Left hindlimb (tissue), 1 donor: ENCODE data around the gene AOAH.
"Not testable (repeated sequence)": the region's sequence is repeated elsewhere in the genome, so short reads cannot be mapped to it uniquely, and the experiment has no call there.

ENCODE experiments used
- DNase-seq: peaks from one replicate; pipeline ENCODE4 v3.0.0-alpha.2; 2018

The AOAH gene

DNA sequence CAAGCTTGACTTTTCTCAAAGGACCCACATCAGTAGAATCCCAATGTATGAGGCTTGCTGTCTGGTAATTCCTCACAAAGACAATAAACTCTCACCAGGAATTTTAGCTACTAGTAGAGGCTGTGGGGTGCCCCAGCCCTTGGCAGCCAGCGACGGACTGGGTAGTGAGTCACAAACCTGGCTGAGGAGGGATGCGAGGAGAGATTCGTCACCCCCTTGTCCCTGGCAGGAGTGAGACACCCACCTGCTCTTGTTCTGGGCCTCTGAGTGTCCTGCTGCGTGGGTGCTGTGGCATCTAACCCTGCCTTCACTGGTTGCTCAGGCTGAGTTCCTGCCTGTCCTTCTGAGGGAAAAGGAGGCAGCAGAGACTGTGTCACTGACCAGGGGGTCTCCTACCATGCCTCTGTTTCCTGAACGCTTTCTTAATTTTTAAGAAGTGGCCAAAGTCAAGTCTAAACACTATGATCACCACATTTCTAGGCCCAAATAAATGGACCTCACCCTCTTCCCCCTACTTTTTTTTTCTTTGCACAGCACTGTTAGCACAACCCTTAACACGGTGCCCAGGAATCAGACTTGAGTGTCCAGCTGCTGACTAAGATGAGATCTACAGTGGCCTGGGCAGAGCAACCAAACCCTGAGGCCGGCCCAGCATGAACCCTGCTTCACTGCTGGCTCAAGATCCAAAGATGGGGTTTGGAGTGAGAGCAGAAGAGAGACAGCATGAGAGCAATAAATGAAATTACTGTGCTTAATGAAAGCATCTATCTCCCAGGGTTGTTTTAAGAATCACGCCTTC, 188.2 kb downstream of the AOAH start:
- DNase-seq = no peak

DNA sequence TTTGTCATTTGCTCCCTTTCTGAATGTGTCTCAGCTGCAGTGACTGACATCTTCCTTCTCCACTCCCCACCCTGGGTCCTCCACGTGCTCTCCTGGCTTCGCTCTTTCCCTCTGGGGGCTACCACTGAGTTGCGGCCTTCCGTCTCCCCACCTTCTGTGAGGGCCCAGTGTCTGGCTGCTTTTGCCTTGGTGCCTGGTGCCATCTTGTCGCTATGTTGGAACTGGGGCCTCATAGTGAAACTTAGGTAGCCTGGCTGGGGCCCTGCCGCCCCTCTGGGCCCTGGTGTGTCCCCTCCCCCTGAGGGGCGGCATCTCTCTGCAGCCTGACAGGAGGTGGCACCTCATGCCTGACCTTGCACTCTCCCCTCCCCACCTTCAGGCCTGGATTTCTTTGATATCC, 190.6 kb downstream of the AOAH start:
- no peak for DNase-seq

GRCh38 chr7:36532981-36533499, 191.3 kb downstream of the AOAH start:
- no peak for DNase-seq

DNA sequence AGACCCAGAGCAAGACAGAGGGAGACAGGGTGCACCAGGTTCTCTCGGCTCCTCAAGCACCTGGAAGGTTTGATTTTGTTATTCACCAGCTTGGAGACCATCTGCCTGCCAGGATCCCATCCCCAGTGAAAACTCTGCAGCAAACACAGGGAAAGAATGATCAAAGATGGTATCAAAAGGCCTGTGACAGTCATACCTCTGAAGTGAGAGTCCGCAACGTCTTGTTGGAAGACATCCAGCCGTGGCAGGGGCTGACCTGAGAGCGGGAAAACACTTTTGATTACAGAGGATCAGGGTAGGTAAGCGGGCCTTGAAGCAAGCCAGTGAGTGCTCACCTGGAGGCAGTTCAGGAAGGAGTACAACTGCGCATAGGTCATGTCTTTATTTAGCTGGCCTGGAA, 192.3 kb downstream of the AOAH start:
- DNase-seq = no peak

DNA sequence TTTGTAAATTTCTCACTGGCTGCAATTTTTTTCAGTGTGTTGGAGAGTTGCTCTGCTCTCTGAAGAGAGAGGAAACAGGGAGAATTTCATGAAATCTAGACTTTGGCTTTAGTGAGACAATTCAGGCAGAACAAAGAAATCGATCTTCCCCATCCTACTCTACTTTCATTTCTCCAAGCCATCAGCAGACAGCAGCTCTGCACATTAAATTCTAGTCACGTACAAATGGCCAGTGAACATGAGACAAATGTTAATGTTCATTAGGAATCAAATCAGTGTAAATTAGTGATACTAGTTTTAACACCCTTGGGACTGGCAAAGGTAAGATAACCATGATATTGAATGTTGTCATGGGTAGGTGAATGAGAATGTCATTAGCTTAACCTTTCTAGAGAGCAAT, 193.8 kb downstream of the AOAH start:
- no peak for DNase-seq

GRCh38 chr7:36527549-36527913, 196.8 kb downstream of the AOAH start:
- no peak for DNase-seq

DNA sequence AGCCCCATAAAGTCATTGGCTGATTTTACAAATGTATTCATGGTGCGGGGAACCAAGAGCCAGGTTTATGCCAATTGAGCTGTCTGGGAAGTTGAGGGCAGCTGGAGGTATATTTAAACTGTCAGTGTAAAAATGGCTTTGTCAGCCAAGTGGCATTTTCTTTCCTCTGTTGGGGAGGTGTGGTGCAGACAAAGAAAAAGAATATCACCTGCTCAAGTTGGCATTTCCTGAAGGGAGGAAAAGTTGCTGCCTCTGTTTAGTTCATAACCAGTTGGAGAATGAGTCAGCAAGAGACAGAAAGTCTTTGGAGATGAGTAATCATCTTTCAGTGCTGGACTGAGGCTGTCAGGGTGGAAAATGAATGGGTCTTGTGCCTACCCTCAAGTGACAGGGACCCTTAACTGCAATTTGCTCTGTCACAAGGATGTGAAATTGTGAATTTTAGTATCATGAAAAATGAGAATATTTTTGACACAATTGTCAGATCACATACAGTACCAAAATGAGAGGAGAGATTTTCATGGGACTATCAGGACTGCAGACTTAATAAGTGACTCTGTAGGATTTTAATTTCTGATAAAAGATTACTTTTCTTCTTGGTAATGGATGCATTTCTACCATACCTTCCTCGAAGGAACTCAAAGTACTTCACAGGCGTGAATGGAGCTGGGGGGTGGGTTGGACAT, 197.3 kb downstream of the AOAH start:
- no peak for DNase-seq

DNA sequence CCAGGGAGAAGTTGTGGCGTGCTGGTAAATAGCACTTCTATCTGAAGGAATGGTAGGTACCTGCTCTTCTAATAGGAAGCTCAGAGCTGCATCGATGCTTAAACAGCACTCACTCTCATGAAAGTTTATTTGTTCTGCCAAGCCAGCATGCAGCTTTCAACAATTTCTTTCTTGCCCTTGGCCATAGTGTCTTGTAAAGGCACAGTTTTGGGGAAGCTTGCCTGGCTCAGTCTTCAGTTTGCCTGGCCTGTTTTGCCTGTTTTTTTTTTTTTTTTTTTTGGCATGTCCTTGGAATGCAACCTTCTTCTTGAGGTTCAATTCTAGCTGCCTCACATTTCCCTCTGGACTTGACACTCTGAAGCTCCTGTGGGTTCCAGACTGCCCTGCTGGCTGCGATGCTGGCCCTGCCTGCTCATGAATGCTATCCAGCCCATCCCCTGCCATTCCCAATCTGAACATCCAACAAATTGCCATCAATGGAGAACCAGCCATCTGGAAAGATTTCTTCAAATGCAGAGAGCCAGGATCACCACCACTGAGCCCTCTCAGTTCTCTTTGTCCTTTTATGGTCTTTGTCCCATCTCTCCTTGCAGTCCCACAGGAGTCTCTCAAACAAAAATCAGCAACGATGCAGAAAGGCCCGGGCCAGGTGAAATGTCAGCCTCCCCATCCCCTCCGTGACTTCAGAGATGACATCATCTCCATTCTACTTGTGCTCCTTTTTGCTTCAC, 200.8 kb downstream of the AOAH start:
- DNase-seq = no peak

DNA sequence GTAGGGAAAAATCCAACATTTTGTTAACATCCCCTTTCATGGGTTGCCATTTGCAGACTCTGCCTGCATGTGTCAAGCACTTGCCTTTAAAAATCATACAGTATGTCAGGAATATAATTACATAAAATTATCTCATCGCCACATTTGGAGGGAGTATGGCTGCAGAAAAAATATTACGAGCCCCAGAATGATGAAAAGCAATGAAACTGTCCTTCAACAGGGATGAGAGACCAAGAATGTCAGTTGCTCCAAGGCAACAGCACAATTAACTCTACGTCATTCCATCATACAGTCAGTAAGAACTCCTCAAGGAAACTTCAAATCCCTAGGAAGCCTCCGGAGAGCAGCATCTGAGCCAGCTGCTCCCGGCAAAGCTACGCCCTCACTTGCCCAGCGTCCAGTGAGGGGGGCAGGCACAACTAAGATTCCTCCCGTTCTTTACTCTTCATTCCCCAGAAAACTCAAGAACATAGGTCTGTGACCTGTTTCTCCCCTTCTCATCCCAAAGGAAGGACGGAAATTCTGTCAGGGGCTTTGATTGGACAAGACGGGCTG, 201.8 kb downstream of the AOAH start:
- DNase-seq = no peak

DNA sequence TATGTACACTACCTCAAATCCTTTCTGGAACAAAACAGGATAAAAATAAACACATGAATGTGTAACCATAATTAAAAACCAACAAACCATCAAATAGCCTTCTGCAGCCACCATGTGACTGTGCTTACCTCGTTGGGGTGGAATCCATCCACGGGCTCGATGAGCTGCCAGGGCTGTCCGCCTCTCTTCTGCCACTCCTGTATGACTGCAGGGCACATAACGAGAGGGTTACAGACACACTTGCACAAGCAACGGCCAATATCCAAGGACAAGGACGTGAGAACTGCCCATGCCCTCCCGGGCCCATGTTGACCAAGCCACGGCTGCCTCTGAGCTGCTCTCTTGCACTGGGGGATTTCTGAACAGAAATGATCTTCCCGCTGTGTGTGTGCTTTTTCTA, 202.4 kb downstream of the AOAH start:
- DNase-seq = no peak

DNA sequence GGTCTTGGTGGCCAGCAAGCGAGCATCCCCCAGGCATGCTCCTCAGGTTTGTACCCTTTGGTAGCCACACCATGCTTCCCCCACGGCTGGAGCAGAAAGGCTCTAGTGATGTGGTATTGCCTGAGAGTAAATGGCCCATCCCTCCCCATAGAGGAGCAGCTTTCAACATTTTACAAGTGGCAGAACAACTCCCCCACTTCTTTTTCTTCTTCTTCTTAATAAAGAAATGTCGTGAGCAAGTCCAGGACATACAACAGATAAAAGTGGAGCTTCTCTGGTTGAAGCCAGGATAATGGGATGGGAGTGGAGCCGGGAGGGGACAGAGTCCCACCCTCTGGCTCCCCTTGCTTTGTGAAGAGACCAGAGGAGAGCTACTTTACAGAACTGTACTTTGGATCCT, 203.2 kb downstream of the AOAH start:
- DNase-seq = no peak

DNA sequence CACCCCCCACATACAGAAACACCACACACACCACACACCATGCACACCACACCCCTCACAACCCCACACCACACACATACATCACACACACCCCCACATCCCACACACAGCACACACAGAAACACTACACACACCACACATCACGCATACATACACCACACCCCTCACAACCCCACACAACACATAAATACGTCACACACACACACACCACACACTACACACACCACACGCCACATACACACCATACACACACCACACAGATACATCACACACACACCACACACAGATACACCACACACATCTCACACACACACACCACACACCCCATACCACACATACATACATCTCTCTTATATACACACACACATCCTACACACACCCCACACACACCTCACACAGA, 208.4 kb downstream of the AOAH start:
- no peak for DNase-seq

DNA sequence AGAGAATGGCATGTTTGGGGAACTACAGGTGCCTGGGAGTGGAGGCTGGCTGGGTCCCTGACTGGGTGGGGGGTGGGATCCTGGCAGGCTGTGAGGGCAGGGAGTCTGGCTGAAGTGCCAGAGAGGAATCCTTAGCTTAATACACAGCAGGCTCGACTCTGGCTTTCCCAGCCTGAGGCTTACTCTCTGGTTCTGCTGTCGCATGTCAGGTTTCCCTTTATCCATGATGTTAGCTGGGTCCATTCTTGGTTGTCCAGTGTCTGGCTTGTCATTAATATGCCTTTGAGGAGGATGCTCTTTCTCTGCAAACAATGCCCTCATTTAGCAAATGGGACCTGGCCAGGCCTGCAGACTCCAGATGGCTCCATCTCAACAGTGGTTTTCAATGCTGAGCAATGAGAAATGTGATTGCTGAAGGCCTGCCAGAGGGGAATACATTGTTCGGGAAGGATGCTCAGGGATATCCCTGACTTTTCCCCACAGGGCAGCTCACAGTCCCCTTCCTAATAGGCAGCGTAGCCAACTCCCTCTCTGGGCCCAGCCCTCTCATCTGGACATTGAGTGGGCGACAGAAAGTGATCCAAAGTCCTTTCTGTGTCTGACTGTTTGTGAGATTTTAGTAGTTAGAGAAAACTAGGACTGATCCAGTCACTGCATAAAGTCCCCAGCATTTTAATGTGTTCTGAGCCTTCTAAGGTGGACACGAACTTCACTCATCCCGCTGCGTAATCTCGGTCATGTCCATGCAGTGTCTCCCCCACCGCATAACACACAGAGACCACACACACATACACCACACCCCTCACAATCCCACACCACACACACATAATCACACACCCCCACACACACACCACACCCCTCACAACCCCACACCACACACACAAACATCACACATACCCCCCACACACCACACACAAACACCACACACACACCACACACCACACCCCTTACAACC, 209.7 kb downstream of the AOAH start:
- no peak for DNase-seq

DNA sequence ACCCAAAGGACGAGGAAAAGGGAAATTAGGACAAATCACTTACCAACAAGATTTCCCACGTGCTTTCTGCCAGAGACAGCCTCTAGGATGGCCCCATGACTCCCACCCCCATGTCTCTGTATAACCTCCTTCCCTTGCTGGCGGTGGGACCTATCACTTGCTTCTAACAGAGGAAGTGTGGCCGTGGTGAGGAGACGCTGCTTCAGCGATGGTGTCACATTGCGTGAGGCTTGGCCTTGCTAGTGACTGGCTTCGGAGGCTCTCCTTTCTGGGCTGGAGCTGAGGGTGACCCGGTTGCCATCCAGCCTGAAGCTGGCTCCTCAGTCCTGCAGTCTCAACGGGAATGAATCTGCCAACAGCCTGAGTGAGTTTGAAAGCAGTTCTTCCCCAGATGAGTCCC, 210.9 kb downstream of the AOAH start:
- no peak for DNase-seq

DNA sequence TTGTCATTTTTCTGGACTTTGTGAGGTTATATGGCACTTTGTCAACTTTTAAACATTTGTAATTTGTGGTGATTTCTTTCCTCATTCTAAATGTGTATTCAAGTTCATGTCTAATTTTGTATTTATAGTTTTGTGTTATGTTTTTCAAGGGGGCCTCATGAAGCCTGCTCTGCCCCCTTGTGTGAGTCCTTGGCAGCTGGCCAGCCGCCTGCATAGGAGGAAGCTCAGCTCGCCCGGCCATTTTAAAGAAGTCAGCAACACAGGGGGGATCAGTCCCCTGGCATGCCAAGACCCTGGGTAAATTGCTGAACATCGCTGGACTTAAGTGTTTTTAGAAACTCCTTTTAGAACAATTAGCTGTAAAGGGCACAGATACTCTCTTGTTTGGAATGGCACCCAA, 211.7 kb downstream of the AOAH start:
- DNase-seq = no peak

DNA sequence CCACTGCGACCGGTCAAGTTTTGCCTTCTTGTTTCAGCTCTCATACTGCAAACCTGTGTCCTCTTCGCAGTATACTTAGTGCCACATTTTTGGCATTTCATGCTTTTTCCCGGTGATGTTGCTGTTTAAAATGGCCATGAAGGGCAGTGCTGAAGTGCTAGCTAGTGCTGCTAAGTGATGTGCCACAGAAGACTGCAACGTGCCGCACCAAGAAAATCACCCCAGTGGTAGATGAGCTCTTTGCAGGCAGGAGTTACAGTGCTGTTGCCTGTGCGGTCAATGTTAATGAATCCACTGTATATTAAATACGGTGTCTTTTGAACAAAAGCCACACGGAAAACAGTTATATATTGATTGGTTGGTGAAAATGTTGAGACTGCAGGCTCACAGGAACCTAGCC, 214.3 kb downstream of the AOAH start:
- DNase-seq = no peak

DNA sequence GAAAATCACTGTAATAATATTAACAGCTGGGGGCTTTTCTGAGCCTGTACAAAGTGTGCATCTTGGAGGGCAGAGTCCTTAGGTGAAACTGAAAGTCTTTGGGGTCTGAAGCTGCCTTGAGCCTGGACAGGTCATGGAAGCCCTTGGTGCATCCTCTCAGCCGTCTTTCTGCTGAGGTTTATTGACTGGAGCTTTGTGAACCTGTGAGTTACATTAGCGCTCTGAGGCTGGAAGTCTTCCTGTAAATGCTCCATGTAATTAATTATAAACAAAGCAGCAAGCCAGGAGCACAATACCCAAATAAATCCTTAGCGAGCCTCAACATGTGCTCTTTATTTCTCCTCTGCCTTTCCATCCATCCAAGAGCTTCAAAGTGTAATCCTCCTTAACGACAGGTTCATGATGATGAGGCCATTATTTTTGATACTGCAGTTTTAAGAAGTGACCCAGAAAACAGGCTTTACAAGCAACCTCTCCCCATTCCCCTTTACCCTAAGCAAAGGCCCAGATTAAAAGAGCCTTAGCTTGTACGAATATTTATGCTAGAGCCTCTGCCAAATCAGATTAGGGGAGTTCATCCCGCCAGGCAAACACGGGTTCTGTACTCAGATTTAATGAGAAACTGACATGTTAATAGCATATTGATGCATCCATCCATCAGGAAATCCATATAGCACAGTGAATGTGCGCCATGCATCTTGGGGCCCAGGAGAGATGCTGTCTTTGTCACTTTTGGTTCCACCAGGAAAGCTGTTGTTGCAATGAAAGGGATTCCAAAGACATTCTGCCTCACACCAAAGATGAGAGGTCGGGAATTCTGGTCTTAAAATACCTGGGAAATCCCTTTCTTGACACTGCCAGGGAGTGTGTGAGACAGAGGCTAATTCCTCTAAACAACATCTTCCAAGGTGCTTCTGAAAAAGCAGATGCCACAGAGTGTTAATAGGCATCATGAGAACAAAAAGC, 216.5 kb downstream of the AOAH start:
- DNase-seq = no peak

GRCh38 chr7:36506820-36507219, 217.5 kb downstream of the AOAH start:
- DNase-seq = no peak

- no peak for DNase-seq
Observed at GRCh38 chr7:36506130-36506798, 218.0 kb downstream of the AOAH start.

- DNase-seq = not testable (repeated sequence)
Observed at GRCh38 chr7:36504617-36505016, 219.7 kb downstream of the AOAH start.
